ENCODE results near the gene NUDT16. TPM values are rescaled to one million over a fixed set of nuclear protein-coding genes. Genes with fewer than 3 reads are reported as not detected.

NUDT16 gene
- total and polyA plus RNA-seq, 2 experiments from 2014 or later, result 12.9 to 27.8 TPM

- DNase-seq (ENCODE audit: low read depth in 1 of 2, low spot score in 1 of 2), result no peak
- Histone ChIP-seq H3K36me3 (no peaks in the 10 kb centered on the region), H3K27ac (no peak overlapping the region), H3K9me3 (ENCODE audit: low read depth) (no peaks in the 10 kb centered on the region), H3K4me1 (ENCODE audit: low read depth) (no peaks in the 10 kb centered on the region), H3K4me3 (no peak overlapping the region), H3K27me3 (no peaks in the 10 kb centered on the region)
- TF ChIP-seq, protein P1, sequence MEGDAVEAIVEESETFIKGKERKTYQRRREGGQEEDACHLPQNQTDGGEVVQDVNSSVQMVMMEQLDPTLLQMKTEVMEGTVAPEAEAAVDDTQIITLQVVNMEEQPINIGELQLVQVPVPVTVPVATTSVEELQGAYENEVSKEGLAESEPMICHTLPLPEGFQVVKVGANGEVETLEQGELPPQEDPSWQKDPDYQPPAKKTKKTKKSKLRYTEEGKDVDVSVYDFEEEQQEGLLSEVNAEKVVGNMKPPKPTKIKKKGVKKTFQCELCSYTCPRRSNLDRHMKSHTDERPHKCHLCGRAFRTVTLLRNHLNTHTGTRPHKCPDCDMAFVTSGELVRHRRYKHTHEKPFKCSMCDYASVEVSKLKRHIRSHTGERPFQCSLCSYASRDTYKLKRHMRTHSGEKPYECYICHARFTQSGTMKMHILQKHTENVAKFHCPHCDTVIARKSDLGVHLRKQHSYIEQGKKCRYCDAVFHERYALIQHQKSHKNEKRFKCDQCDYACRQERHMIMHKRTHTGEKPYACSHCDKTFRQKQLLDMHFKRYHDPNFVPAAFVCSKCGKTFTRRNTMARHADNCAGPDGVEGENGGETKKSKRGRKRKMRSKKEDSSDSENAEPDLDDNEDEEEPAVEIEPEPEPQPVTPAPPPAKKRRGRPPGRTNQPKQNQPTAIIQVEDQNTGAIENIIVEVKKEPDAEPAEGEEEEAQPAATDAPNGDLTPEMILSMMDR (IDR thresholded peaks at IDR 0.05; ENCODE audit: low read depth, low read length), result no peak
These were observed 12.8 kb downstream of the NUDT16 start for GRCh38 chr3:131394400-131394799.

DNA sequence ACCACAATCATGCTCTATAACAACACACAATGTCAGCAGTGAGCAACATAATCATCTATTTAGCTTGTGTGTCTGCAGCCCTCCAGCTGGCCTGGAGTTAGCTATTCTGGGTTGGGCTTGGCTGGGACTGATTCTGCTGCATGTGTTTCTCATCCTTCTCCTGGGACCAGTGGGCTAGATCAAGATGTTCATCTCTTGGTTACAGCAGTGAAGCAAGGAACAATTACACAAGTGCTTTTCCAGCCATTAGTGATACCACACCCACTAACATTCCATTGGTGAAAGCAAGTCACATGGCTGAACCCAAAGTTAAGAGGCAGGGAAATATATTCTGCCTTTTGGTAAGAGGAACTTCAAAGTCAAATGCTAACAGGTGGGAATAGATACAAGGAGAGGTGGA lies 14.6 kb downstream of the NUDT16 start:
- H3K27ac ChIP-seq, result no peak overlapping the region
- TF ChIP-seq, protein P1 (IDR thresholded peaks at IDR 0.05; ENCODE audit: low read depth, low read length), result no peak
- H3K36me3 ChIP-seq, result no peaks in the 10 kb centered on the region
- peak in 1 of 2 donors; percentile 22 for DNase-seq (ENCODE audit: low read depth in 1 of 2, low spot score in 1 of 2)
- no peak overlapping the region for H3K4me3 ChIP-seq
- no peaks in the 10 kb centered on the region for H3K4me1 ChIP-seq (ENCODE audit: low read depth)
- no peaks in the 10 kb centered on the region for H3K9me3 ChIP-seq (ENCODE audit: low read depth)
- no peaks in the 10 kb centered on the region for H3K27me3 ChIP-seq

- Histone ChIP-seq H3K27ac (no peak overlapping the region), H3K4me1 (ENCODE audit: low read depth) (no peaks in the 10 kb centered on the region), H3K4me3 (no peak overlapping the region), H3K36me3 (no peaks in the 10 kb centered on the region), H3K27me3 (no peaks in the 10 kb centered on the region), H3K9me3 (ENCODE audit: low read depth) (no peaks in the 10 kb centered on the region)
- no peak for DNase-seq (ENCODE audit: low read depth in 1 of 2, low spot score in 1 of 2)
- TF ChIP-seq, protein P1 (IDR thresholded peaks at IDR 0.05; ENCODE audit: low read depth, low read length), result no peak
These were observed 16.3 kb downstream of the NUDT16 start for GRCh38 chr3:131397889-131398288.

GRCh38 chr3:131401978-131402377 lies 20.4 kb downstream of the NUDT16 start:
- Histone ChIP-seq H3K36me3 (no peaks in the 10 kb centered on the region), H3K4me1 (ENCODE audit: low read depth) (no peaks in the 10 kb centered on the region), H3K9me3 (ENCODE audit: low read depth) (no peaks in the 10 kb centered on the region), H3K27ac (no peak overlapping the region), H3K27me3 (no peaks in the 10 kb centered on the region), H3K4me3 (no peak overlapping the region)
- TF ChIP-seq, protein P1 (IDR thresholded peaks at IDR 0.05; ENCODE audit: low read depth, low read length), result no peak
- no peak for DNase-seq (ENCODE audit: low read depth in 1 of 2, low spot score in 1 of 2)

DNA sequence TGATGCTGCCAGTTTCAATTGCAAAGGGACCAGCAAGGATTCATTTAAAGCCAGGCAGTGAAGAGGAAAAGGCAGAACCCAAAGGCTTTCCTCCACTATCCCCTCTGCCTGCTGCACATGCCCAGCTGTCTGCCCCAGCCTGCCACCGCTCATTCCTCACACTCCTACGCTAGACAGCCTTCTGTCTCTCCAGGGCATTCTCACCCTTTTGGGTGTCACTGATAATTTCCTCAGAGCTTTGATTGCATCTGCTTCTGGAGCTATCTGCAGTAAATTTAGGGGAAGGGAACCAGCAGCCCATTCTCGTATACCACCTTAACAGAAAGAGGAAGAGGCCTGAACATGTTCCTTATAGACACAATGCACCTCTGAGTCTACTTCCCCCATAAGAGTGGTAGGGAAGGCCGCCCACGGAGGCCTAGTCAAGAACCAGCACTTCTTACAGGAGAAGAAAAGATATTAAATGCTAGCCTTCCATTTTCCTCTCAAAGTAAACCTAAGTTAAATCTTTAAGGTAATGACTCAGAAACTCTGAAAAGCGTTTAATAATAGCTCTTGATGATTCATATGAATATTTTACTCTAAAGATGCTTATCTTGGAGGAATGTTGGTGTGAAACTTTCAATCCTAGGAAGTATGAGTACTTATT lies 20.9 kb downstream of the NUDT16 start:
- peak in 1 of 2 donors; percentile 26 for DNase-seq (ENCODE audit: low read depth in 1 of 2, low spot score in 1 of 2)
- no peaks in the 10 kb centered on the region for H3K27me3 ChIP-seq
- no peak overlapping the region for H3K27ac ChIP-seq
- H3K9me3 ChIP-seq (ENCODE audit: low read depth), result no peaks in the 10 kb centered on the region
- no peaks in the 10 kb centered on the region for H3K36me3 ChIP-seq
- H3K4me1 ChIP-seq (ENCODE audit: low read depth), result no peaks in the 10 kb centered on the region
- TF ChIP-seq, protein P1 (IDR thresholded peaks at IDR 0.05; ENCODE audit: low read depth, low read length), result no peak
- H3K4me3 ChIP-seq, result no peak overlapping the region

All from cardiac muscle cell (in vitro differentiated cells and primary cell).